GM18868 (cell line): ENCODE results near the gene DLGAP5.

ENCODE experiments used
- ATAC-seq: cut with Tn5 transposase; IDR thresholded peaks from one replicate; pipeline ENCODE4 v1.9.1; 2021; ENCODE audit warnings: mild to moderate bottlenecking, moderate library complexity; ENCODE audit not compliant: unreplicated experiment

The DLGAP5 gene

GRCh38 chr14:55191203-55192053 is at the start of gene DLGAP5:
DLGAP5 (minus strand) TSS chr14:55191585; CDS start chr14:55189179, 2,406 bp downstream.
- peak; percentile 97 for ATAC-seq

GRCh38 chr14:55240526-55241178 is 49.3 kb upstream of the DLGAP5 start:
- no peak for ATAC-seq

GRCh38 chr14:55239320-55239719 is 47.9 kb upstream of the DLGAP5 start:
- no peak for ATAC-seq

GRCh38 chr14:55238019-55238680 is 46.8 kb upstream of the DLGAP5 start:
- no peak for ATAC-seq

- ATAC-seq = no peak
These were observed 42.2 kb upstream of the DLGAP5 start for GRCh38 chr14:55233591-55233990.

GRCh38 chr14:55228261-55228660 is 36.9 kb upstream of the DLGAP5 start:
- no peak for ATAC-seq

GRCh38 chr14:55223364-55223763 is 32.0 kb upstream of the DLGAP5 start:
- ATAC-seq = no peak

GRCh38 chr14:55221968-55222367 is 30.6 kb upstream of the DLGAP5 start:
- no peak for ATAC-seq

- ATAC-seq = no peak
These were observed 29.8 kb upstream of the DLGAP5 start for GRCh38 chr14:55221186-55221585.

- ATAC-seq = no peak
These were observed 28.8 kb upstream of the DLGAP5 start for GRCh38 chr14:55220230-55220629.

- ATAC-seq = no peak
These were observed 21.2 kb upstream of the DLGAP5 start for GRCh38 chr14:55212634-55213033.

GRCh38 chr14:55207832-55208231 is 16.4 kb upstream of the DLGAP5 start:
- ATAC-seq = no peak

GRCh38 chr14:55206175-55206693 is 14.8 kb upstream of the DLGAP5 start:
- no peak for ATAC-seq

- ATAC-seq = no peak
These were observed 10.1 kb upstream of the DLGAP5 start for GRCh38 chr14:55201219-55202101.

GRCh38 chr14:55200651-55201050 is 9.3 kb upstream of the DLGAP5 start:
- ATAC-seq = no peak

- ATAC-seq = no peak
These were observed 7.4 kb upstream of the DLGAP5 start for GRCh38 chr14:55198749-55199148.

GRCh38 chr14:55194656-55195355 is 3.4 kb upstream of the DLGAP5 start:
- no peak for ATAC-seq

- no peak for ATAC-seq
These were observed 753 bp upstream of the DLGAP5 start for GRCh38 chr14:55192054-55192621.

GRCh38 chr14:55190906-55191202 is 531 bp downstream of the DLGAP5 start:
- ATAC-seq = no peak
